Left ventricle myocardium superior (tissue), 1 donor: Measurements from ENCODE around the gene ANKRD34A. TPM values are rescaled to one million over a fixed set of nuclear protein-coding genes. Genes with fewer than 3 reads are reported as not detected.

ENCODE experiments used
- ATAC-seq: fragments of 200-7000 bp; cut with Tn5 transposase; one replicate; pipeline ENCODE4 v1.9.1; 2020; ENCODE audit warnings: mild to moderate bottlenecking, moderate library complexity
- DNase-seq: peaks from one replicate; pipeline ENCODE4 v3.0.0-alpha.2; 2020
- intact Hi-C: fragments of 100-400 bp; cut with micrococcal nuclease; formaldehyde crosslinking; loops from one replicate; pipeline ENCODE4 v1.11.0; 2022
- total RNA-seq: library from RNA; stranded (reverse); fragmentation: NEBNext Ultra II Directional; extraction: Animal tissue kit (Norgen Biotek cat#: 25700); gene quantifications from one replicate; pipeline ENCODE4 v1.2.1, GENCODE V29; 2021
- donor health status: DM: no; HTN: yes; CAD: no; lungs with severe emphysema.

ANKRD34A gene
- total RNA-seq, 1 donor from 2014 or later: 0.52 TPM

GRCh38 chr1:145992502-145992936 lies 28.1 kb upstream of the ANKRD34A start:
- DNase-seq (no peak), ATAC-seq (peak; percentile 0)
- intact Hi-C loops: no loop called here

DNA sequence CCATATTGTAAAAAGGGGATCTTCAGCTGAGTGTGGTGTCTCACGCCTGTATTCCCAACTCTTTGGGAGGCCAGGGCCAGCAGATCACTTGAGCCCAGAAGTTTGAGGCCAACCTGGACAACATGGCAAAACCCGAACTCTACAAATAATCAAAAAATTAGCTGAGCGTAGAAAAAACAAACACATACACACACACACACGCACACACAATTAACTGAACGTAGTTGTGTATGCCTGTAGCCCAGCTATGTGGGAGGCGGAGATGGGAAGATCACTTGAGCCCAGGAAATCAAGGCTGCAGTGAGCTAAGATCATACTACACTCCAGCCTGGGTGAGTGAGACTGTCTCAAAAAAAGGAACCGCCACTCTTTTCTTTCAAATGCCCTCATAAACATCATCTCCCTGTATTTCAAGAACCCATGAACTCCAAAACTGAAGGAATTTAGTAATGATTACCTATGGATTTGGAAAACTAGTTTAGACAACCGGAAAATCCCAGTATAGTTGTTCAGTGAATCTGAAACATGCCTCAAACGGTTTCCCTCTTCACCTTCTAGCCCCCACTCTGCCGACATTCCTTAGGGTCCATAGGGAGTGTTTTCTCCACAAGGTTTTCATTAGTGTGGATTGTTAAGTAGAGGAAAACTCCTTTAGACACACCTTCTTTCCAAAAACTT lies 27.5 kb upstream of the ANKRD34A start:
- intact Hi-C loops: no loop called here
- ATAC-seq: peak; percentile 32
- no peak for DNase-seq

- peak; percentile 64 for DNase-seq
- intact Hi-C loops: no loop called here
Measured at GRCh38 chr1:145990249-145990855, 26.0 kb upstream of the ANKRD34A start.

DNA sequence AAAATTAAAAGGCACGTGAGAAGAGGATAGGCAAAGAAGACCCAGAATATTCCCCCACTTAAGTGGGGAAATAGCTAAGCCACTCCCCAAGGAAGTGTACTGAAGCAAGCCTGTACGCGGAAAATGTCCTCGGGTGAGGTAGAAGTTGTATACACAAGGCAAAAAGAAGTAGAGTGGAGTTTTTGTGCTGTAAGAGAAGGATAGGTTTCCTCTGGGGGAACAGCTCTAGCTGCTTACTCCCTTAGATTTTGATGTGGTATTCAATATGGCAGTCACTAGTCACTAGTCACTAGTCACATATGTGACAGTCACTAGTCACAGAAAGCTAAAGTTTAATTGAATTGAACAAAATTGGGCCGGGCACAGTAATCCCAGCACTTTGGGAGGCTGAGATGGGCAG lies 24.4 kb upstream of the ANKRD34A start:
- intact Hi-C loops: no loop called here
- DNase-seq: no peak
- ATAC-seq: no peak

More at GRCh38 chr1:145990249-145990855, 26.0 kb upstream of the ANKRD34A start:
- ATAC-seq: peak; percentile 13

GRCh38 chr1:145987926-145988325 lies 23.6 kb upstream of the ANKRD34A start:
- ATAC-seq (no peak), DNase-seq (no peak)
- intact Hi-C loops: no loop called here

- no peak for DNase-seq
- ATAC-seq: no peak
- intact Hi-C loops: no loop called here
Measured at GRCh38 chr1:145986551-145986950, 22.2 kb upstream of the ANKRD34A start.

DNA sequence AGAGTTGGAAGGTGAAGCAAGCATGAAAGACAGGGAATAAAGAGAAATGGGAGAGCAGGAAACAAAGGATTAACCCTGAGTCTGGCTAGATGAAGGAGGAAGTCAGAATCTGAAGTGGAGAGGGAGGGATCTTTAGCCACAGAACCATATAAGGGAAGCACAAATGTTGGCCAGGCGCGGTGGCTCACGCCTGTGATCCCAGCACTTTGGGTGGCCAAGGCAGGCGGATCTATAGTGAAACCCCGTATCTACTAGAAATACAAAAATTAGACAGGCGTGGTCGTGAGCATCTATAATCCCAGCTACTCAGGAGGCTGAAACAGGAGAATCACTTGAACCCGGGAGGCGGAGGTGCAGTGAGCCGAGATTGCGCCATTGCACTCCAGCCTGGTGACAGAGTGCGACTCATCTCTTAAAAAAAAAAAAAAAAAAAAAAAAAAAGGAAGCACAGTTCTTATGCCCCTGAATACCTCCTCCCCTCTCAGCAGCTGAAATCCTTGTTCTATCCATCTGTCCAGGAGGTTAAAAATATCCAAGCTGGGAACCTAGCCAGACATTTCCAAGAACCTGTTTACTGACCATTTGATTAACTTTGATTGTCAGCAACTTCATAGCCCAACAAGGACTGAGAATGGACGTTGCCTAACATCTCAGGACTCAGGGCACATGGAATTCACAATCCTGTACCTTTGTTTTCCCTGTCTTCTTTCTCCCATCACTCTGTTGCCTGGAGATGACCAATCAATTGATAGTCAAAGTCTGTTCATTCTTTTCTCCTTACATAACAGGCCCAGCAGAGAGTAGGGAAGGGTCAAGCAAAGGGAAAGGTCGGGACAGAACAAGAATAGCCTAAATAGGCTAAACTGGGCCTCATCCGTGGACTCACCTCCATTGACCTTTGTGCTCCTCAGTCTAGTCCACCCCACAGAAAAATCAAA lies 21.4 kb upstream of the ANKRD34A start:
- DNase-seq: peak; percentile 74
- intact Hi-C loops: no loop called here
- peak; percentile 41 for ATAC-seq

GRCh38 chr1:145985129-145985501 lies 20.7 kb upstream of the ANKRD34A start:
- intact Hi-C loops: no loop called here
- DNase-seq: peak; percentile 60
- peak; percentile 0 for ATAC-seq

DNA sequence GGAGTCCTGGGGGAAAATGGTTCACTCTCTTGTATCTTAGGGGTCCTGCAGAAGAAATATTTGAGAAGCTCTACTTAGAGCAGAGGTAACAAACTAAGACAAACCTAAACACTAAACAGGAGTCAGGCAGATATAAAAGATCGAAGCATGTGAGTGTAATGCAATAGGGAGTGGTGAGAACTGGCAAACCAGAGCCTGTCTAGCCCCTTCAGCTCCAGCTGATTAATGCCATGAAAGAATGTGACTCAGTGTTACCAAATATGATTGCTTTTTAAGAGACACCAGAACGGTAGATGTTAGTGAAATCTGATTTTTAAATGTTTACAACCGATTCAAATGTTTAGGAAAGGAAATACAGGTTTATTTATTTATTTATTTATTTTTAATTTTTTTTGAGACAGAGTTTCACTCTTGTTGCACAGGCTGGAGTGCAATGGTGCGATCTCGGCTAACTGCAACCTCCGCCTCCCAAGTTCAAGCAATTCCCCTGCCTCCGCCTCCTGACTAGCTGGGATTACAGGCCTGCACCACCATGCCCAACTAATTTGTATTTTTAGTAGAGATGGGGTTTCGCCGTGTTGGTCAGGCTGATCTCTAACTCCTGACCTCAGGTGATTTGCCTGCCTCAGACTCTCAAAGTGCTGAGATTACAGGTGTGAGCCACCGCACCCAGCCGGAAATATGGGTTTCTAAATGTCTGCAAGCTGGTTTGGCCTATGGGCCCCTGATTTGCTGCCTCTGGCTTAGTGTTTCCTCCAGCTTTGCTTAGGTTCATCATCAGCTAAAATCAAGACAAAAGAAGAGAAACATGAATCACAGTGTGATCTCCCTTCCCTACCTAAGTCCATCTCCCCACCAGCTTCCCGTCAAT lies 19.8 kb upstream of the ANKRD34A start:
- no peak for ATAC-seq
- DNase-seq: no peak
- intact Hi-C loops: no loop called here

DNA sequence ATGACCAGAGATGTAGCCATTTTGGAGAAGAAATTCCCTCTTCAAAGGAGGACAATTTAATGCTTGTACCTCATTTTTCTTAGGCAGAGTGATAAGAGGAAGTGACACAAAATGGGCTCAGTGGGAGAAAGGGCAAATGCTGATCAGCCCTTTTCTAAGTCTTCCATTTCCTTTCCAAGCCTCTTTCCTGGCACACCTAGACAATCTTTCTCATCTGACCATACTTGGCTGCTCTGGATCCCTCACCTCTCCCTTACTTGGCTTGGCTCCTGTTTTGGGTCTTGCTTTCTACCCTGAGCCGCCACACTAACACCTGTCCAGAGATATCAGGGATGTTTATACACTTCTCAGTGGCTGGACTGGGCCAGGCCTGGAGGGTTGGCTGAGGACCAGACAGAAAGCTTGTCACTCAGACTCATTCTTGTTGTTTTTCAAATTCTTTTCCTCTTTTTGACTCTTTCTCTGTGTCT lies 18.9 kb upstream of the ANKRD34A start:
- intact Hi-C loops: no loop called here
- peak; percentile 55 for DNase-seq

GRCh38 chr1:145982010-145982723 lies 17.8 kb upstream of the ANKRD34A start:
- no peak for DNase-seq
- intact Hi-C loops: no loop called here
- peak; percentile 1 for ATAC-seq

More for the DNA sequence above, 18.9 kb upstream of the ANKRD34A start:
- peak; percentile 11 for ATAC-seq

DNA sequence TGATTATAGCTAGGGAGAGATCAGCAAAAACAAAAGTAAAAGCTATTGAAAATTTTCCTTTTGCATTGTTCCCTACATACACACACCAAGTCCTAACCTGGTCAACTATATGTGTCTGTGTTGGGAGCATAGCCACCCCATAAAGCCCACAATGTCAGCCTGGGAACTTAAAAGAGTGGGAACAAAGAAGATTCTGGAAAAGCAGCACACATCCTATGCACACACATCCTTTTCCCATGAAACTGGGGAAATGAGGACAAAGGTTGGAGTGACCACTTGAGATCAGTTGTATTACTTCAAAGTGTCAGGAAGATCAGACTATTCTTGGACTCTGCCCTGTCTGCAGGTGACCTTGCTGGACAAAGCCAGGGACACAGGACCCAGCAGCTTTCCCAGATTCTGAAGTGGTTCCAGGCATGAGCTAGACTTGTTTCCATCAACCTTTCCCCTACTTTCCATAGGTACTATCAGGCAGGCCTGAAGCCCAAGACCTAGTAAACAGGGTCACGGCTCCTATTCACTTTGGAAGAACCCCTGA lies 16.2 kb upstream of the ANKRD34A start:
- DNase-seq (peak; percentile 52), ATAC-seq (peak; percentile 53)
- intact Hi-C loops: no loop called here

GRCh38 chr1:145979746-145980456 lies 15.5 kb upstream of the ANKRD34A start:
- DNase-seq (peak; percentile 39), ATAC-seq (peak; percentile 6)
- intact Hi-C loops: loop anchor here (5.0 kb wide), 1 partner anchor 32 kb away; no protein-coding TSS in a partner anchor

DNA sequence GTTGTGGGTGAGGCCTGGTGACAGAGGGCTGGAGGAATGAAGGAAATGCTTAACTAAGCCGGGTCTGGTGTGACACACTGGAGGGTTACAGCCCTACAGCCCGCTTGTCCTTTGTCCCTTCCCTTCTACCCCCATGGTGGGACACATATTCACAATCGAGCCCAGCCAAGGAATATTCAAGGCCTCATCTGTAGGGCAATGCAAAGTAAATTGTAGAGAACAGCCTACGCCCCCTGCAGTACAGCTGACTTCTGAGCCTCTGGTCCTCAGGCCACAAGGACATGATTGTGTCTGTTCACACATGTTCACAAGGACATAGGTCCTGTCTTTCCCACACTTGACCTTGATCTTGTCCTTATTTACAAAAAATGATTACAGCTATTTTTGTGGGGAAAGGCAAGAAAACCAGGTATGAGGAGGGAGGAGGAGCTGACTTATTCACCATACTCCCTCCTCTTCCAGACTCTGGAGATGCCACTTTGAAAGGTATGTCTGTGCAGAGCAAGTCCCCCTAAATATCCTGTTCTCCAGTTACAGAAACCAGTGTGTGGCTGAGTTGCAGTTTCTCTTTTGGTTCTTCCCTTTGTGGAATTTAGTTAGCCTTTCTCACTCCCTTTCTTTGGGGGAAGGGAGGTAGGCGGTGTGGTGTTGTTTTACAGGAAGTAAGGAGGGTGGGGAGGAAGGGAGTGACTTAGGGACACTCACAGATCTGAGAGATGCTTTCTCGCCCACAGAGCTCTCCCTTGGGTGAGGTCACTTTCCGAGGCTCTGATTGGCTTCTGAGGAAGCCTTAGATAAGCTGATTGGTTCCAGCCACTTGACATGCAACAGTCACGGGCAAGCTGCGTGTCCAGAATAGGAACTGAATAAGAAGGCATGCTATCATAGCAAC lies 14.7 kb upstream of the ANKRD34A start:
- intact Hi-C loops: loop anchor here (5.0 kb wide), 1 partner anchor 33 kb away; no protein-coding TSS in a partner anchor
- peak; percentile 85 for ATAC-seq
- peak; percentile 90 for DNase-seq

DNA sequence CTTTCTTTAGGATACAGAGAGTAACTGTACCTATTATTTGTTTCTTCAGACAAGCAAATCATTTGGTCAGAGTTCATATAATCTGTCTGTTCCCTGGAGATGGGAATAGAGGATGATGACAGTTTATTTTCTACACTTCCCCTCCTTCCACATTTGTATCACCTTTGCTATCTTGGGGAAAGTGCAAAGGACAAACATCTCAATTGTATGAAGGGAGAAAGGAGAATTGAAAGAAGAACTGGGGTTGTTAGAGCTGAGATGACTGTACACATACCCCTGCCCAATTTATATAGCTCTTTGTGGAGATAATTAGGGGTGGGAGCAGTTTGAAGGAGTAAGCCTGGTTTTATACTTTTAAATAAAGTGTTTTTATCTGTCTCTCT lies 14.1 kb upstream of the ANKRD34A start:
- intact Hi-C loops: loop anchor here (5.0 kb wide), 1 partner anchor 34 kb away; no protein-coding TSS in a partner anchor
- ATAC-seq (no peak), DNase-seq (no peak)
